H1 (cell line): Measurements from ENCODE around the gene CEP70. TPM values are rescaled to one million over a fixed set of nuclear protein-coding genes. Genes with fewer than 3 reads are reported as not detected.

Source experiments
- CBX8 ChIP-seq: fragments of 300-800, 300-1000 bp; sonication (generic); IDR thresholded peaks from 2 replicates; pipeline ENCODE4 v1.7.1; 2016; ENCODE audit warnings: low read depth, low read length, borderline replicate concordance
- CHD2 ChIP-seq: IDR thresholded peaks from 2 replicates; pipeline ENCODE4 v1.6.1; 2012; ENCODE audit warnings: low read length, improper control_type of control experiment
- CTBP2 ChIP-seq: IDR thresholded peaks from 2 replicates; pipeline ENCODE4 v1.7.0; 2011; ENCODE audit warnings: borderline replicate concordance, mild to moderate bottlenecking, moderate library complexity, mixed read lengths, low read length; ENCODE audit not compliant: insufficient read depth, insufficient read length
- NRF1 ChIP-seq: IDR thresholded peaks from 2 replicates; pipeline ENCODE4 v1.6.1; 2011; ENCODE audit warnings: mild to moderate bottlenecking, low read depth, low read length, improper control_type of control experiment
- SIN3A ChIP-seq, 2 experiments: IDR thresholded peaks in 1 of 2; conservative IDR thresholded peaks in 1 of 2; 2 replicates each; pipeline ENCODE4 v1.6.1; 2011 to 2012; ENCODE audit warnings: low read length in 2 of 2, improper control_type of control experiment in 1 of 2, low read depth in 1 of 2, mild to moderate bottlenecking in 1 of 2
- SP2 ChIP-seq: IDR thresholded peaks from 2 replicates; pipeline ENCODE4 v1.6.1; 2012; ENCODE audit warnings: mild to moderate bottlenecking, low read length, inconsistent platforms
- SP4 ChIP-seq: IDR thresholded peaks from 2 replicates; pipeline ENCODE4 v1.6.1; 2012; ENCODE audit warnings: low read length, inconsistent platforms
- polyA plus RNA-seq, 7 experiments: library from polyadenylated mRNA; depleted of rRNA in 3 of 7; stranded (reverse) in 5 of 7; unstranded in 2 of 7; fragments of >200 nt in 5 of 7; fragments of 200-250 nt in 2 of 7; gene quantifications; 1 replicate in 5 of 7; 2 replicates in 1 of 7; 4 replicates in 1 of 7; pipeline versions ENCODE4 v1.2.1 to v1.2.3, GENCODE V29; 2011 to 2013; ENCODE audit warnings: missing spikeins in 2 of 7, mixed read lengths in 2 of 7
- total RNA-seq: library from RNA; stranded (reverse); fragmentation: NEBNext Ultra II Directional; extraction: Animal tissue kit (Norgen Biotek cat#: 25700); gene quantifications from 2 replicates; pipeline ENCODE4 v1.2.1, GENCODE V29; 2021

Gene CEP70
- total and polyA plus RNA-seq, 2 of the 8 experiments (the other 6 are each of a cell fraction or from before 2014, with no cell fraction given) = 3.9 to 26.2 TPM

GRCh38 chr3:138542977-138543376, 51.1 kb downstream of the CEP70 start (continued):
- TF ChIP-seq CBX8 = no peak
- no peak for TF ChIP-seq CHD2
- TF ChIP-seq SP4 = no peak
- TF ChIP-seq SP2 = no peak
- TF ChIP-seq CTBP2 = no peak
- no peak for TF ChIP-seq NRF1
- no peak for TF ChIP-seq SIN3A (conservative IDR thresholded peaks at IDR 0.05 in 1 of 2, IDR thresholded peaks at IDR 0.05 in 1 of 2; ENCODE audit: low read depth in 1 of 2, low read length in 2 of 2)
